Measurements from ENCODE around the gene KIRREL3.

KIRREL3 gene

DNA sequence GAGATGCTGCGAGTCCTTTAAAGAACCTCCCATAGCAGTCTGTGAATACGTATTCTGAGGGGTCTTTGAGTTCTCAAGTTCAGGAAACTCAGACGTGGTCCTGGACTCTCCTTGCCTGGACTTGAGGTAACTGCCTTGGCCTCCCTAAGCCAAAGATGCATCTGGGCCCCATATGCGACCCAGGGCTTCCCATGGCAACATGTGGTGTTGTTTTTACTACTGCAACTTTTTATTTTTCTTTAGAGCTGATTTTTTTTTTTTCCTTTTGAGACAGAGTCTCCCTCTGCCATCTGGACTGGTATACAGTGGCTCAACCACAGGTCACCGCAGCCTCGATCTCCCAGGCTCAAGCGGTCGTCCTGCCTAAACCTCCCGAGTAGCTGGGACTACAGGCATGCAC, 324.0 kb downstream of the KIRREL3 start:
- no peak for DNase-seq (ENCODE audit: low read depth, low spot score)

DNA sequence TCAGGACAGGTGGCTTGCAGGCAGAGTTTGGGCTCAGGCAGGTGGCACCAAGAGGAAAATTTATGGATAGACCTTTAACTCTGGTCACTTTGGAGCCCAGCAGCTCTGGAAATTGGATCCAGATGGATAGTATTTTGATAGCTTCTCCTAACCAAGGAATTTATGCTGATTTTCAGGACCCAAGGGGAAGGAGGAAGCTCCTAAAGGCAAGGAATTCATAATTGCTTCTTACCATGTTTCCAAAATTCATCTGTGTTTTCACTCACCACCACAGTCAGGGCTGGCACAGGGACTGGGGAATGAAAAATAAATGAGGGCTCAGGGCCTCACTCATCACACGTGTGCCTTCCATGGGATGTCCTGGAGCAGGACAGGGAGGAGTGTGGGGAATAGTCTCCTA, 327.3 kb downstream of the KIRREL3 start:
- DNase-seq (ENCODE audit: low read depth, low spot score), result no peak

DNA sequence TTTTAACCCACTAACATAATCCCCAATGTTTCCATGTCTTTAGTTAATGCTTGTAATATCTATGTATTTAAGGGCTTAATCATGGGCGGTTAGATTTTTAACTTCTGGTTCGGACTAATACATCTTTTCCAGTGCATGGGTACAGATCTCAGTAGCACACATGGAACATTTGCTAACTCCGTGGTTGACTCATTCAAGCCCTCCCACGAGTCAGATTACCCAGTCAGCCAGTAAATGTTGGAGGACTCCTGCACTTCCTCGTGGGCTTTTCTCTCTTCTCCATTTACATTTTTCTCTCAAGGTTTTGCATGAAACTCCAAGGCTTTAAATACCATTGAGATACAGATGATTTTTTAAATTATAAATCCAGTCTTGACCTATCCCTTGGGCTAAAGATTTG, 331.2 kb downstream of the KIRREL3 start:
- DNase-seq (ENCODE audit: low read depth, low spot score), result no peak

DNA sequence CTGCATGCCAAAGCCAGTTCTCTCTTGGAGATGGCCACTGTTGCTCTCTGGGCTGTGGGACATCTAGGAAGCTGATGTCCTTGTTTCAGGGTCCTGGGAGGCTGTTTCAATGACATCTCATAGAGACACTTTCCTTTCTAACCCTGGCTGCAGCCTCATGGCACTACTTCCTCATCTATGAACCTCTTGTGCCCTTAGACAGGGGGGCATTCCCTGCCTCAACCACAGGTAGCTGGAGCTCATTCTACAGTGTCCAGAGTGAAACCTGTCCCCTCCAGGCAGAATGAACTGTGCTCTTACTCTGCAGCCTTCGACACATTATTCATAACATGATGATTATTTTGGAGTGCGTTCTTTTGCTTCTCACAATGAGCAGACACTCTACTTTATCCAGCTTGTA, 335.9 kb downstream of the KIRREL3 start:
- no peak for DNase-seq (ENCODE audit: low read depth, low spot score)

DNA sequence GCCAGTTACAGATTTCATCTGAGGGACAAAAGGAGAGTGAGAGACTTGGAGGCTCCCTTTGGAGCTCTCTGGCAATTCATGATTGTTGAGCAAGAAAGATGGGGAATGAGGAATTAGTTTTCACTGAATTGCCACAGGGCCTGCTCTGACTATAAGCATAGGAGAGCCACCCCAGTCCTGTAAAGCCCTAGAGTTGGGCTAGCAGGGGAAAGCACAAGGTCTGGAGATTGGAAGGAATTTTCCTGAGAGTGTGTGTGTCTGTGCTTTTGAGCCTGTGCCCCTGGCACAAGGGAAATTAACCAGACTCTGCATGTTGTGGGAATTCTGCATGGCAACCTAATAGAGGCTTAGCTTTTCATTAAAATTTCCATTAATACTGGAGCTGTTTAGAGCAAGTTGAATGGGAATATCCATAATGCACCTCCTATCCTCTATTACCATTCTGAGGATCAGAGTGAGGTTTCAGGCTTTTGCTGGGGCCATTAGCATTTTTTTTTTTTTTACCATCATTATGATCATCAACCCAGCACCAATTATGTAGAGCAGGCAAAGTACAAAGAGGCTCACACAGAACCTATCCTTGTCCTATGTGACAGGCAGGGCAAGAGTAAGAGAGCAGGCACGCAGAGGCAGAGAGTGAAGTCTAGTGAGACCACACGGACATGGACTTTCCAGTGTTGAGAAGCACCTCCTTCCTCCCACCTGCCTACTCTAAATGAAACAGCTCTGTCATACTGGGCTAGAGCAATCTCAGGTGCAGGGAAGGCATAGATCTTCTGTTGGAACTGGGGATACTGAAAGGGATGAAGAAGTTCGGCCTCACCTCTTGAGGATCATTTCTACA, 336.6 kb downstream of the KIRREL3 start:
- no peak for DNase-seq (ENCODE audit: low read depth, low spot score)

DNA sequence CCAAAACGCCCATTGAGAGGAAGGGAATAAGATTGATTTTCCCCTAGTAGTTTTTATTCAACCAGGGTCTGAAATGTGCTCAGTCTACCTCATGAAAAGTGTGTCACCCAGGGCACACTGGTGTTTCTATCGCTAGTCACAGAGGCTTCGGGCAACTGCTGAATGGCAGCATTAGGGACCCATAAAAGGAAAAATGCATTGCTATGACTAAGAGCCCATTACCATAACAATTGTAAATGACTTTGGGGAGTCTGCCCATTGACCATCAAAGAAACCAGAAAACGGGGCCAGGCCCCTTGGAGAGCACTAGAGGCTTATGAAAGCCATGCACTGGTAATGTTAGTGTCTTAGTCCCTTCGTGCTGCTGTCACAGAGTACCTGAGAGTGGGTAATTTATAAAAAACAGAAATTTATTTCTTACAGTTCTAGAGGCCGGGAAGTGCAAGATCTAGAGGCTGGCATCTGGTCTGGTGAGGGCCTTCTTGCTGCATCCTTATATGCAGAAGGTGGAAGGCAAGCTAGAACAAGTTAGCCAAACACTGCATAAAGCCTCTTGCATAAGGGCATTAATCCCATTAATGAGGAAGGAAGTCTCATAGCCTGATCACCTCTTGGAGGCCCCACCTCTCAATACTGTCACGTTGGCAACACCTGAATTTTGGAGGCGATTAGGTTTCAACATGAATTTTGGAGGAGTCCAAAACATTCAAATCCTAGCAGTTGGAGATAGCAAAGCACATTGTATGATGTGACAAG, 338.4 kb downstream of the KIRREL3 start:
- no peak for DNase-seq (ENCODE audit: low read depth, low spot score)

DNA sequence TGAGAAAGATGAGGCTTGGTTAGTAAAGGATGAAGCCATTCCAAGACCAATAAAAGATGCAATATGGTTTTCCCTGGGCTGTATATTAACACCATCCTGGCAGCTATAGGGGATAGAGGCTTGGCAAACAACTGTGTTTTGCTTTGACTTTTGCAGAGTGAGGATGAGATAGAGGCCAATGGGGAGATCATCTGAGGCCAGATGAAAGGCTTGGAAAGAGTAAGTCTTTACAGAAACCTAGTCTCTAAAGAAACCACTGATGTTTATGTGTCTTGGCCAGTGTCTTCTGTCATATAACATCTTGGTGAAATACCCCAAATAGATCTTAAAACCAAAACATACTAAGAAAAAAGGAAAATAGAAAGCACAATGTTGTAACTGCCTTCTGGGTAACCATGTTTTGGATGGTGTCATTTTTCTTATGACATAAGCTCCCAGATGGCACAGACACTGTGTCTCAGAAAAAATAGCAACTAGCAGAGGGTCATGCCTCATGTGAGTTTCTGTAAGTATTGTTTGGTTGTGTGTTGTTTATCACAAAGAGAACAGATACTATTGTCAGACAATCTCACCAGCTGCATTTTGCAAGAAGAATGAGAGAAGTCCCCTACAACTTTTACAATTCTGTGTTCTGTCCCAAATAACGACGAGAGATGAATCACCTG, 339.7 kb downstream of the KIRREL3 start:
- no peak for DNase-seq (ENCODE audit: low read depth, low spot score)

DNA sequence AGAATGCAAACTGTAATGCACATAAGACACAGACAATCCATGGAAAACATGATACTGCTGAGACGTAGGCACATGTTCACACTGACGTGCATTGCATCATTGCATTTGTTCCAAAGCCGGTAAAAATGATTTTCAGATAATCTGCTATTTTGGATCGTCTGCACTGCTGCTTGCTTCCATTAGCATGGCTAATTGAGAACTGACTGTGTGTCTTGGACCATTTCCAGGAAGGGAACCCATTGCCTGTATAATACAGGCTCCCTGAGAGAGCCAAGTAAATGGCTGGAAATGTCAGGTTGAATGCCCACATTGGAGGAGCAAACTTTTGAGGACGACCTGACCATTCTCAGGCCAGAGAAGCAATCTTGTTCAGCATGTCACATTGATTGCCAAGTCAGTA, 340.2 kb downstream of the KIRREL3 start:
- DNase-seq (ENCODE audit: low read depth, low spot score), result no peak

DNA sequence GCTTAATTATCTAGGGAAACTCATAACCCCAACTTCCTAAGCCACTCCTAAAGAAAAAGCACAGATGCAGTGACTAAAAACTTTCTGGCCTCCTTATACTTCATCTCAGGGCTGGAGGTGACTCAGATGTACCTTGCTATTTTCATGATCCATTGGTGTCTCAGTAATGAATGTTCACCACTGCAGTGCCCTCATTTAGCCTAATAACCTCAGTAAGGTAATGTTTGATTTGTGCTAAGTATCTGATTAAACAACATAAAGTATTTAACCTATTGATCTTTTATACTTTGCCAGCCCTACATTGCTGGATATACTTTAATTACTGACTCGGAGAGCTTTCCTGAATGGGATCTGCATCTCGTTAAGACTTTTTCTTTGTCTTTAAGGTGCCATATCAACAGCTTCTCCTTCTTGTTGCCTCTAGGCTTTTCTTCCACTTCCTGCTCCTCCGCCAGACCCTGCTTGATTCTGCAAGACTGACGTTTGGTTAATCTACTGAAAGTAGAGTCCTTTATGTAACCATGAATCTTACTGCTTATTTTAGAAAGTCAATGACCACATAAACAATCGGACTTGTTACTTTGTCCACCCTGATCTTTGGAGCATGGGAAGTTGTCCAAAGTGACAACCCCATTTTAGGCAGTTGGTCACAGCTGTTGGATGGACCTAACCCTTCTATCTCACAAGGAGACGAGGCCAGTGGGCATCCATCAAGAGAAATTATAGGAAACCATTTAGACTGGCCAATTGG, 342.1 kb downstream of the KIRREL3 start:
- DNase-seq (ENCODE audit: low read depth, low spot score), result no peak

DNA sequence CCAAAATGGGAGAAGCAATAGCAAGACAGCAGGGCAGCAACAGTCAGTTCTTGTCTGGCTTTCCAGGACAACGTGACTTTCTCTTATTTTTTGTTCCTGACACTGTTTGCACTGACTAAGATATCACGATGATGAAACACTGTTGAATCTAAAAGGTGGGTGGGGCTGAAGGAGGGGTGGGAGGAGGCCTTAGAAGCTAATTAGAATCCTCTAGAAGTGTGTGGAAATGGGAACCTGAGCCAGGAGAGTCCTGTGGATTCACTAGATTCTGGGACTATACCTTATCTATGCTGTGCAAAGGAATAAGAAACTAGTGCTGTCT, 344.8 kb downstream of the KIRREL3 start:
- DNase-seq (ENCODE audit: low read depth, low spot score), result no peak

DNA sequence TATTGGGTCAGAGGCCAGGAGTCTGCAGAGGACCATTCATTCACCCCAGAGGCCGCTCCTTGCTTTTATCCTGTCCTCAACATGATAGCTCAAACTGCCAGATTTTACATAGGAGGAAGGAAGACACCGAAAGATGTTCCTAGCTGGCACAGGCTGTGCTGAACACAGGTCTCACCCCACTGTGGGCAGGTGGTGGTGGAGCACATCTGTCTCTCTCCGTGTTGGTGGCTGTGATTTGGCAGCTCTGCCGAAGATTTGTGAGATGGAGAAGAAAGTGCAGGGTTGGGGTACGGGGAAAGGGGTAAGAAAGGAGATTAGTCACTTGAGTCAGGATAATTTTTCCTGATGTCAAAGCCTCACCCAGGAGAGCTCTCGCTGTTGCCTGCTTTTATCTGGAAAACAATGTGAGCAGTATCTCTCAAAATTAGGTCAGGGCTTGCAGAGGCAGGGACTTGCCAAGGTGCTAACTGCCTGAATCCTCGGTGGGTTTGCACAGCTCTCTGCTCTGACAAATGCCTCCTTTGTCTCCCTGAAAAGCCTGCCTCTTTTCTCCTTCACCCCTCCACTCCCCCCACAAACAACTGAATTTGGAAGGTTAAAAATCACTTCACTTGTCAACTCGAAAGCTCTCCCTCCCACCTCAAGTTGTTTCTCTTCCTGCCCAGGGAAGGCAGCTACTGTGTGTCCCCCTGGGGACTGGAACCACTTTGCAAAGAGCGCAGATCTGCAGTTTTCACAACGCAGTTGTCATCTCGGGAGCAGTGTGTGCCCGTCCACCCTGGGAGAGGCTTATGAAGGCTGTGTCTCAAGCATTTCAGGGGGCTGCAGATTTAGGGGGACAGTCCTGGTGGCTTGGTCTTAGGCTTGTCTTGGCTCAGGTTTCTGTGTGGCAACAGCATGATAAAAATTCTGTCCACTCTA, 345.4 kb downstream of the KIRREL3 start:
- no peak for DNase-seq (ENCODE audit: low read depth, low spot score)

DNA sequence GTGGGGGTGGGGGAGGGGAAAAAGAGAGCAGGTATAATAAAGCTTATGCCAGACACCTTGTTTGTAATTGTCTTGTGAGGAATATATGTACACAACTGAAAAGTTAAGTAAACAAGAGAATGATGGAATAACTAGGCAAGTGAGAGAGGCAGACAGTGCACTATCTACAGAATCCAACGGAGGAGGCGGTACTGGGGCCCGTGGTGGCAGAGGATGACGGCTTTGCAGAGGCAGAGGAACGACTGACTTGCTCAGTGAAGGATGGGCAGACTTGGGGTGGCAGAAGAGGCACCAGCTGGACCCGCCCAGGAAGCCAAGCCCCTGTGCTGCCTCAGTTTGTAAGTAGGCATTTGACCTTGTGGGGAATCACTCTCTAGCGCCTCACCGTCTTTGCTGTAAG, 347.5 kb downstream of the KIRREL3 start:
- DNase-seq (ENCODE audit: low read depth, low spot score), result no peak

DNA sequence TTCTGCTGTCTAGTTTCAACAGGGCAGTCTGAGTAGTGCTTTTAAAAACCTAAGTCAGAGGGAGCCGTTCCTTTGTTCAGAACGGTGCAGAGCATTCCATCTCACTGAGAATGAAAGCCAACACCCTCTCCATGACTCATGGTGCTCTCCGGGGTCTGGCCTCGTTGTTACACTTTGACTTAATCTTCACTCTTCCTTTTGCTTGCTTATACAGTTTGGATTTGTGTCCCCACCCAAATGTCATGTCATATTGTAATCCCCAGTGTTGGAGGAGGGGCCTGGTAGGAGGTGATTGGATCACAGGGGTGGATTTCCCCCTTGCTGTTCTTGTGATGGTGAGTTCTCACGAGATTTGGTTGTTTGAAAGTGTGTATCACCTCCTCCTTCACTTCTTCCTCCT, 352.8 kb downstream of the KIRREL3 start:
- DNase-seq (ENCODE audit: low read depth, low spot score), result no peak

DNA sequence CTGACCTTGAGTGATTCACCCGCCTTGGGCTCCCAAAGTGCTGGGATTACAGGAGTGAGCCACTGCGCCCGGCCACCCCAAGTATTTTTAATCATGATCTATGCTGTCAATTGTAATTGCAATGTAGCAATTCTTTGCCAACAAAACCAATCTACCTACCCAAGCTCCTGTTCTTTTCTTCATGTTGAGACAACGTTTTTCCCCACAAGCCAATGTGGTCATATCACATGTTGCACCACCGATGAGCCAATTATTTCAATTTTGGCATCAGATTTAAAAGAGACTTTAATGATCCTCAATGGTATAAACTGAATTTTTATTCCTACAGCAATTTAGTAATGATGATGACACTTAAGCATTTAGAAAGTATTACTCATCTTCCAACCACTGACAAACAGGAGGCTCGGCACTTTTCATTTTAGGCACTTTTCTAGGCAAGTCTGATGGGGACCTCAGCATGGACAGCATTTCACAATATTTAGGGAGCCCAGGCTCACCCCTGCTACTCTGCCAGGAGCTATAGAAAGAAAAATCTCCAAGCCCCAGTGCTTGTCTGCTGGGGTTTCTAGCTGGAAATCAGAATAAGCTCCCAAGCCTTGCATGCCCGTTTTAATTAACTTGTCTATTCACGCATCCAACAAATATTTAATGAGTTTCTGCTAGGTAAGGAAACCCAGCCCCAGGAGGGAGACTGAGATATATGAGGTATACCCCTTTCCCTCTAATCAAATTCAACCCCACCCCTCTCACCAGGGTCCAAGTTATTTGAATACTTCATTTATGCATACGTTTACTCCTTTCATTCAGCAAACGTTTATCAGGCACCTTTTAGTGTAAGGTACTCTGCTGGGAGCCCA, 353.6 kb downstream of the KIRREL3 start:
- DNase-seq (ENCODE audit: low read depth, low spot score), result no peak

DNA sequence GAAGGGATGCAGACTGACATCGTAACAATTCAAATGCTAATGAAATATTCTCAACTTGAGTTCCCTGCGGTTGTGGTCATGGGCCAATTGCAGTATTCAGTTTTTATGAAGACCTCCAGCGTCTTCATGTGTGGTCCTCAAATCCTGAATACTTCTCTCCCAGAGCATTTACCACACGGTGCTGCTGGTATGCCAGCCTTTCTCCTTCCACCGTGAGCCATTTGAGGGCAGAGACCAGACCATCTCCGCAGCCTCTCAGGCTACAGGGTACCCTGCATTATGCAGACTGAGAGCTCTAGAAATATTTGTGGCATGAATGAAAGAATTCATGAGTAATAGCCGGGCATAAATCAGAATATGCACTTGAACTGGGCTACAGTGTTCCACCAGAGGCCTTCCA, 355.4 kb downstream of the KIRREL3 start:
- no peak for DNase-seq (ENCODE audit: low read depth, low spot score)

DNA sequence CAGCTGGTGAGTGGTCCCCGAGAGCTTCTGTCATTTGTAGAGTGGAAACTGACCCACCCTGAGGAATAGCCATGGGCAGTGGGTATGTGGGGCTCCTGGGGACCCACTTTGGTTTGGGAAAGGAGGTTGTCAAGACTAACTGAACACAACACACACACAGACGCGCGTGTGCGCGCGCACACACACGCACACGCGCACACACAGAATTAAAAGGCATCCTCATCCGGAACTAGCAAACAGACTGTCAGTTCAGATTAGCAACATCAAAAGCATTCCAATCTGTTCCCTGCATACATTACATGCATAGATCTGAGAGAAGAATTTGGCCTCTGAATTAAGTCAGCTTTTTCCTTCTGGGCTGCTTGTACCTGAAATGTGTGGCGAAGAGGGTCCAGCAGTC, 360.4 kb downstream of the KIRREL3 start:
- no peak for DNase-seq (ENCODE audit: low read depth, low spot score)

DNA sequence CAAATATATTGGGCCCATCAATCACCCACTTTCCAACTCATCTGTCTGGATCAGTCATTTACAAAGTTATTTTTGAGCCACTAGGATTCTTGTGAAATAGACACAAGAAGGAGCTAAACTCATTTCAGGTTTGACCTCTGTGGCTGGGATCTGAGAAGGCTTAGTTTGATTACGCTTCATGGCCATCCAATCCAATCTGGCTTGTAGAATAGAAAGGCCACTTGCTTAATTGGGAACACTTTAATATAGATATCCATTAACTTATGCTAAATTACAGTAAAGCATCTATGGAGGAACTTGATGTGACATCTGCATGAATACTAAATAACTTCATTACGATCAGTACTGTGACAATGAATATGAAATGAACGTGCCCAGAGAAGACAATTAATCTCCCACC, 360.9 kb downstream of the KIRREL3 start:
- DNase-seq (ENCODE audit: low read depth, low spot score), result no peak

DNA sequence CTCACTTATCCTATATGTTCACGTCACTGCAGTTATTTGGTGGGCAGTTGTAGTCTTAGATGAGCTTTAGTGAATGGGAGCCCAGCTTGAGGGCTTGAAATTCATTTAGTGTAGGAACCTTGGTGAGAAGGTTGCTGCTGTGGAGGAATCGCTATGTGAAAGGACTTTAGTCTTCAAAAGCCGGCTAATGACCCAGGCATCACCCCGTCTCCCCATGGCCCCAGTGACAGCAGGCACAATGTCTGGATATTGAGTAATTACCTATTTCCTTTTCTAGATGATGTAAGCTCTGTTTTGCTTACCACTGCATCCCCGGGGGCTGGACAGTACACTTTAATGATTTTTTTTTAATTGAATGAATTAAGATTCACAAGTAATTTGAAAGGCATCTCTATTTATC, 361.9 kb downstream of the KIRREL3 start:
- no peak for DNase-seq (ENCODE audit: low read depth, low spot score)

DNA sequence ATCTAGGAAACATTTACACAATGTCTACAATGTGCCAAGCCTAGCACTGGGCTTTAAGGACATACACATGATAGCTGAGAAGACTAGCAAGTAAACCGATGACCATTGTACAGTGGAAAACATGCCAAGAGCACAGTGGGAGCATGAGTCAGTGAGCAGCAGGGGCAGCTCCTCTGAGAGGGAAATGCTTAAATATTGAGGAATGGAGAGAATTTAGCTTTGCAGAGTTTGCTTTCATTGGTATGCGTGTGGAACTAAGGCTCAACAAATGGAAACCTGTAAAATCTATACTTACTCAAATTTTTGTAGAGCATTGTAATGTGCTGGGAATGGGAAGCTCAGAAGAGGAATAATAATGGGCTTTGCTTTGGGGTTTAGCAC, 362.8 kb downstream of the KIRREL3 start:
- DNase-seq (ENCODE audit: low read depth, low spot score), result peak; percentile 79

Data from smooth muscle cell of the brain vasculature (primary cell).